Sigmoid colon (tissue), 4 donors: ENCODE measurements around the gene UHRF2.

ENCODE experiments used
- CTCF ChIP-seq, 4 experiments: fragments of 450-650 bp in 3 of 4; fragments of 200-600 bp in 1 of 4; IDR thresholded peaks; one replicate each; pipeline ENCODE4 v1.5.1; 2016 to 2019; ENCODE audit warnings: antibody characterized with exemption in 4 of 4, mild to moderate bottlenecking in 3 of 4, moderate library complexity in 2 of 4
- EP300 ChIP-seq, 4 donors: sonication (generic); formaldehyde crosslinking; IDR thresholded peaks; one replicate each; pipeline ENCODE4 v1.6.1; 2017; ENCODE audit warnings: antibody characterized with exemption in 4 of 4
- POLR2A ChIP-seq, 2 donors: fragments of 450-650 bp; IDR thresholded peaks; one replicate each; pipeline ENCODE4 v1.6.1; 2016; ENCODE audit warnings: antibody characterized with exemption in 2 of 2, mild to moderate bottlenecking in 2 of 2, moderate library complexity in 2 of 2

GRCh38 chr9:6484210-6484609 lies 71.2 kb downstream of the UHRF2 start:
- TF ChIP-seq EP300 (IDR thresholded peaks at IDR 0.05) (no peak), CTCF (IDR thresholded peaks at IDR 0.05) (no peak), POLR2A (IDR thresholded peaks at IDR 0.05) (no peak)
